Thymus (tissue), 11 donors: ENCODE measurements around the gene KRTAP3-2. TPM values are rescaled to one million over a fixed set of nuclear protein-coding genes. Genes with fewer than 3 reads are reported as not detected.

ENCODE experiments used
- DNase-seq, 9 donors: peaks; one replicate each; pipeline ENCODE4 v3.0.0-alpha.2; 2013; ENCODE audit warnings: low spot score in 9 of 9, low read depth in 6 of 9, missing footprints in 1 of 9
- H3K27ac ChIP-seq, 2 donors: one replicate each; pipeline ENCODE4 v1.5.1; 2013; ENCODE audit warnings: control low read depth in 1 of 2, low read depth in 1 of 2, low read length in 1 of 2, mild to moderate bottlenecking in 1 of 2, moderate library complexity in 1 of 2
- H3K27me3 ChIP-seq, 2 donors: one replicate each; pipeline ENCODE4 v1.5.1; 2013; ENCODE audit warnings: low read length in 1 of 2; ENCODE audit not compliant: control insufficient read depth in 2 of 2, insufficient read depth in 1 of 2
- H3K36me3 ChIP-seq, 2 donors: one replicate each; pipeline ENCODE4 v1.5.1; 2013; ENCODE audit warnings: low read length in 1 of 2, mild to moderate bottlenecking in 1 of 2, moderate library complexity in 1 of 2; ENCODE audit not compliant: control insufficient read depth in 2 of 2, insufficient read depth in 2 of 2
- H3K4me1 ChIP-seq, 2 donors: one replicate each; pipeline ENCODE4 v1.5.1; 2013; ENCODE audit warnings: low read length in 2 of 2; ENCODE audit not compliant: control insufficient read depth in 2 of 2, insufficient read depth in 2 of 2
- H3K4me3 ChIP-seq, 2 donors: one replicate each; pipeline ENCODE4 v1.5.1; 2013; ENCODE audit warnings: low read length in 2 of 2, control low read depth in 1 of 2, mild to moderate bottlenecking in 1 of 2
- H3K9me3 ChIP-seq, 2 donors: one replicate each; pipeline ENCODE4 v1.5.1; 2013; ENCODE audit warnings: low read length in 1 of 2, mild to moderate bottlenecking in 1 of 2; ENCODE audit not compliant: control insufficient read depth in 2 of 2, insufficient read depth in 1 of 2
- WGBS: extraction: QIAGEN DNeasy Blood & Tissue Kit; methylation state at CpG from one replicate; pipeline ENCODE4 v1.1.7; 2013; 5-methylcytosine and 5-hydroxymethylcytosine counted together
- polyA plus RNA-seq: library from polyadenylated mRNA; stranded (reverse); fragments of 200-250 nt; gene quantifications from one replicate; pipeline ENCODE4 v1.2.3, GENCODE V29; 2013
- total RNA-seq: library from RNA; stranded (reverse); fragments of 120-200 nt; gene quantifications from one replicate; pipeline ENCODE4 v1.2.4, GENCODE V29; 2013
- donor health status: healthy.

The KRTAP3-2 gene
- total and polyA plus RNA-seq, 2 donors = 0.09 TPM; not detected in 1

GRCh38 chr17:40981115-40981514, 18.6 kb downstream of the KRTAP3-2 start:
- H3K4me1 ChIP-seq = no peaks in the 10 kb centered on the region
- no peak overlapping the region for H3K27ac ChIP-seq
- 72% methylated on average over 5 of the region's 5 CpGs for WGBS
- H3K9me3 ChIP-seq = no peaks in the 10 kb centered on the region
- DNase-seq = no peak
- H3K27me3 ChIP-seq = peaks cover 0 to 2% of the 10 kb centered on the region in 2 donors
- H3K36me3 ChIP-seq = no peaks in the 10 kb centered on the region
- no peak overlapping the region for H3K4me3 ChIP-seq

GRCh38 chr17:40980596-40980995, 19.1 kb downstream of the KRTAP3-2 start:
- peak in 1 of 9 donors; percentile 4 for DNase-seq
- WGBS = 81% methylated on average over 8 of the region's 8 CpGs

GRCh38 chr17:40980117-40980516, 19.6 kb downstream of the KRTAP3-2 start:
- H3K27ac ChIP-seq = no peak overlapping the region
- WGBS = 94% methylated on average over 3 of the region's 3 CpGs
- no peaks in the 10 kb centered on the region for H3K36me3 ChIP-seq

More at GRCh38 chr17:40980596-40980995, 19.1 kb downstream of the KRTAP3-2 start:
- no peaks in the 10 kb centered on the region for H3K36me3 ChIP-seq
- H3K4me1 ChIP-seq = no peaks in the 10 kb centered on the region
- H3K4me3 ChIP-seq = no peak overlapping the region
- H3K27me3 ChIP-seq = peaks cover 0 to 4% of the 10 kb centered on the region in 2 donors
- H3K9me3 ChIP-seq = no peaks in the 10 kb centered on the region
- no peak overlapping the region for H3K27ac ChIP-seq

GRCh38 chr17:40978575-40979151, 21.0 kb downstream of the KRTAP3-2 start:
- H3K4me3 ChIP-seq = no peak overlapping the region
- peaks cover 0 to 4% of the 10 kb centered on the region in 2 donors for H3K27me3 ChIP-seq
- 85% methylated on average over 13 of the region's 13 CpGs for WGBS
- H3K4me1 ChIP-seq = no peaks in the 10 kb centered on the region
- no peaks in the 10 kb centered on the region for H3K36me3 ChIP-seq
- DNase-seq = peak in 1 of 9 donors; percentile 11
- H3K27ac ChIP-seq = peak overlapping the region in 1 of 2 donors; percentile 46
- H3K9me3 ChIP-seq = no peaks in the 10 kb centered on the region

More at GRCh38 chr17:40980117-40980516, 19.6 kb downstream of the KRTAP3-2 start:
- DNase-seq = no peak
- Histone ChIP-seq H3K9me3 (no peaks in the 10 kb centered on the region), H3K4me3 (no peak overlapping the region), H3K4me1 (no peaks in the 10 kb centered on the region), H3K27me3 (peaks cover 0 to 4% of the 10 kb centered on the region in 2 donors)

GRCh38 chr17:40975516-40975915, 24.2 kb downstream of the KRTAP3-2 start:
- Histone ChIP-seq H3K36me3 (no peaks in the 10 kb centered on the region), H3K4me1 (no peaks in the 10 kb centered on the region), H3K9me3 (no peaks in the 10 kb centered on the region), H3K27ac (no peak overlapping the region), H3K27me3 (peaks cover 0 to 4% of the 10 kb centered on the region in 2 donors), H3K4me3 (no peak overlapping the region)
- no peak for DNase-seq

- no peaks in the 10 kb centered on the region for H3K4me1 ChIP-seq
- H3K36me3 ChIP-seq = no peaks in the 10 kb centered on the region
- no peak overlapping the region for H3K4me3 ChIP-seq
- WGBS = 93% methylated on average over 3 of the region's 3 CpGs
- H3K27ac ChIP-seq = no peak overlapping the region
- H3K9me3 ChIP-seq = no peaks in the 10 kb centered on the region
- DNase-seq = no peak
- H3K27me3 ChIP-seq = peaks cover 0 to 4% of the 10 kb centered on the region in 2 donors
Observed at GRCh38 chr17:40974366-40974765, 25.3 kb downstream of the KRTAP3-2 start.

- Histone ChIP-seq H3K9me3 (no peaks in the 10 kb centered on the region), H3K27ac (no peak overlapping the region), H3K4me1 (no peaks in the 10 kb centered on the region), H3K36me3 (no peaks in the 10 kb centered on the region), H3K4me3 (no peak overlapping the region), H3K27me3 (no peaks in the 10 kb centered on the region)
- DNase-seq = no peak
- 95% methylated on average over 1 of the region's 1 CpG for WGBS
Observed at GRCh38 chr17:40967582-40967981, 32.1 kb downstream of the KRTAP3-2 start.

GRCh38 chr17:40966848-40967247, 32.9 kb downstream of the KRTAP3-2 start, which contains the start of gene KRT39:
TSS of gene KRT39 (minus strand) at chr17:40966948. CDS start at chr17:40966856, 92 bp downstream.
- Histone ChIP-seq H3K36me3 (no peaks in the 10 kb centered on the region), H3K27ac (no peak within 1 kb of the TSS), H3K4me3 (no peak within 1 kb of the TSS), H3K27me3 (no peaks in the 10 kb centered on the region), H3K9me3 (no peaks in the 10 kb centered on the region), H3K4me1 (no peaks in the 10 kb centered on the region)
- no peak for DNase-seq
- WGBS = 69% methylated on average over 1 of the region's 1 CpG

- Histone ChIP-seq H3K27me3 (no peaks in the 10 kb centered on the region), H3K27ac (no peak overlapping the region), H3K9me3 (no peaks in the 10 kb centered on the region), H3K36me3 (no peaks in the 10 kb centered on the region), H3K4me1 (no peaks in the 10 kb centered on the region), H3K4me3 (no peak overlapping the region)
- 75% methylated on average over 1 of the region's 1 CpG for WGBS
- no peak for DNase-seq
Observed at GRCh38 chr17:40963838-40964237, 35.9 kb downstream of the KRTAP3-2 start.
